H9 (cell line): Measurements from ENCODE around the gene BCAR1. TPM values are rescaled to one million over a fixed set of nuclear protein-coding genes. Genes with fewer than 3 reads are reported as not detected.

Experiments
- DNase-seq: peaks from one replicate; pipeline ENCODE4 v3.0.0-alpha.2; 2017
- H2AFZ ChIP-seq: one replicate; pipeline ENCODE4 v1.6.1; 2013; ENCODE audit warnings: mild to moderate bottlenecking, low read length, control low read depth, moderate library complexity
- H2AK5ac ChIP-seq: 2 replicates; pipeline ENCODE4 v1.6.1; 2013; ENCODE audit warnings: low read length, control low read depth, mixed read lengths; ENCODE audit not compliant: insufficient read length
- H2BK120ac ChIP-seq: one replicate; pipeline ENCODE4 v1.6.1; 2013; ENCODE audit warnings: low read depth, mild to moderate bottlenecking, low read length, control low read depth, inconsistent platforms; ENCODE audit not compliant: poor library complexity, severe bottlenecking
- H2BK12ac ChIP-seq: 2 replicates; pipeline ENCODE4 v1.6.1; 2013; ENCODE audit warnings: low read length, control low read depth, mixed read lengths, low read depth; ENCODE audit not compliant: insufficient read length
- H2BK15ac ChIP-seq: 2 replicates; pipeline ENCODE4 v1.6.1; 2013; ENCODE audit warnings: low read depth, low read length, control low read depth
- H2BK20ac ChIP-seq: one replicate; pipeline ENCODE4 v1.6.1; 2013; ENCODE audit warnings: low read depth, mild to moderate bottlenecking, low read length, control low read depth, inconsistent platforms; ENCODE audit not compliant: poor library complexity, severe bottlenecking
- H2BK5ac ChIP-seq: 2 replicates; pipeline ENCODE4 v1.6.1; 2013; ENCODE audit warnings: low read length, control low read depth, mixed read lengths; ENCODE audit not compliant: insufficient read length
- H3K14ac ChIP-seq: 2 replicates; pipeline ENCODE4 v1.6.1; 2013; ENCODE audit warnings: low read length, control low read depth; ENCODE audit not compliant: insufficient read depth
- H3K18ac ChIP-seq: 2 replicates; pipeline ENCODE4 v1.6.1; 2013; ENCODE audit warnings: low read depth, mild to moderate bottlenecking, mixed read lengths, low read length, control low read depth; ENCODE audit not compliant: insufficient read length
- H3K23ac ChIP-seq: 2 replicates; pipeline ENCODE4 v1.6.1; 2013; ENCODE audit warnings: low read length, control low read depth, mixed read lengths, low read depth; ENCODE audit not compliant: insufficient read length
- H3K23me2 ChIP-seq: 2 replicates; pipeline ENCODE4 v1.6.1; 2013; ENCODE audit warnings: low read depth, mild to moderate bottlenecking, mixed read lengths, low read length, control low read depth; ENCODE audit not compliant: insufficient read length, poor library complexity, severe bottlenecking
- H3K27ac ChIP-seq: 2 replicates; pipeline ENCODE4 v1.5.1; 2013; ENCODE audit warnings: low read length, control low read depth, mixed read lengths, low read depth; ENCODE audit not compliant: insufficient read length
- H3K27me3 ChIP-seq: 2 replicates; pipeline ENCODE4 v1.6.1; 2013; ENCODE audit warnings: low read length, control low read depth, inconsistent platforms; ENCODE audit not compliant: insufficient read depth
- H3K4ac ChIP-seq: 2 replicates; pipeline ENCODE4 v1.6.1; 2013; ENCODE audit warnings: low read depth, mild to moderate bottlenecking, control low read depth, inconsistent platforms, low read length, moderate library complexity
- H3K4me1 ChIP-seq: 2 replicates; pipeline ENCODE4 v1.6.1; 2013; ENCODE audit warnings: low read length, control low read depth, inconsistent platforms; ENCODE audit not compliant: insufficient read depth
- H3K4me2 ChIP-seq: 2 replicates; pipeline ENCODE4 v1.6.1; 2013; ENCODE audit warnings: low read length, control low read depth, mixed read lengths; ENCODE audit not compliant: insufficient read length, insufficient read depth
- H3K56ac ChIP-seq: 2 replicates; pipeline ENCODE4 v1.6.1; 2013; ENCODE audit warnings: low read depth, mild to moderate bottlenecking, mixed read lengths, low read length, control low read depth; ENCODE audit not compliant: insufficient read length
- H3K79me1 ChIP-seq: 2 replicates; pipeline ENCODE4 v1.6.1; 2013; ENCODE audit warnings: low read depth, mild to moderate bottlenecking, moderate library complexity, low read length, control low read depth, inconsistent platforms; ENCODE audit not compliant: insufficient read depth, poor library complexity, severe bottlenecking
- H3K79me2 ChIP-seq: 2 replicates; pipeline ENCODE4 v1.6.1; 2013; ENCODE audit warnings: low read length, control low read depth, inconsistent platforms; ENCODE audit not compliant: insufficient read depth
- H3K9ac ChIP-seq: 2 replicates; pipeline ENCODE4 v1.6.1; 2013; ENCODE audit warnings: low read length, control low read depth, mixed read lengths; ENCODE audit not compliant: insufficient read length; ENCODE audit errors: extremely low read depth
- H3K9me3 ChIP-seq: one replicate; pipeline ENCODE4 v1.6.1; 2013; ENCODE audit warnings: low read depth, low read length, inconsistent platforms; ENCODE audit not compliant: control insufficient read depth
- H3T11ph ChIP-seq: one replicate; pipeline ENCODE4 v1.6.1; 2013; ENCODE audit warnings: mild to moderate bottlenecking, low read length, control low read depth, inconsistent platforms
- H4K20me1 ChIP-seq: one replicate; pipeline ENCODE4 v1.6.1; 2013; ENCODE audit not compliant: control insufficient read depth, insufficient read length, insufficient read depth
- H4K5ac ChIP-seq: 2 replicates; pipeline ENCODE4 v1.6.1; 2013; ENCODE audit warnings: low read depth, mild to moderate bottlenecking, mixed read lengths, low read length, control low read depth; ENCODE audit not compliant: insufficient read length
- H4K8ac ChIP-seq: replicated peaks from 2 replicates; pipeline ENCODE4 v1.6.1; 2013; ENCODE audit warnings: low read length, control low read depth, mixed read lengths, low read depth; ENCODE audit not compliant: insufficient read length
- H4K91ac ChIP-seq: 2 replicates; pipeline ENCODE4 v1.6.1; 2013; ENCODE audit warnings: low read depth, mild to moderate bottlenecking, moderate library complexity, mixed read lengths, low read length, control low read depth; ENCODE audit not compliant: insufficient read length
- H3K27ac Mint-ChIP-seq, 3 experiments: 2 replicates in 2 of 3; 3 replicates in 1 of 3; pipeline ENCODE4 v1.8.0; 2020 to 2021; ENCODE audit warnings: mixed read lengths in 3 of 3, mild to moderate bottlenecking in 1 of 3, moderate library complexity in 1 of 3
- H3K27me3 Mint-ChIP-seq: 2 replicates; pipeline ENCODE4 v1.8.0; 2021; ENCODE audit warnings: low read depth, mild to moderate bottlenecking, moderate library complexity, mixed read lengths
- H3K36me3 Mint-ChIP-seq, 3 experiments: 2 replicates in 2 of 3; 3 replicates in 1 of 3; pipeline ENCODE4 v1.8.0; 2020 to 2021; ENCODE audit warnings: low read depth in 3 of 3, mixed read lengths in 3 of 3; ENCODE audit not compliant: insufficient read depth in 1 of 3
- H3K4me1 Mint-ChIP-seq, 2 experiments: 2 replicates each; pipeline ENCODE4 v1.8.0; 2020; ENCODE audit warnings: mixed read lengths in 2 of 2
- H3K4me3 Mint-ChIP-seq, 2 experiments: 2 replicates in 1 of 2; 3 replicates in 1 of 2; pipeline ENCODE4 v1.8.0; 2020 to 2021; ENCODE audit warnings: mild to moderate bottlenecking in 2 of 2, mixed read lengths in 2 of 2, moderate library complexity in 1 of 2
- H3K9me3 Mint-ChIP-seq, 2 experiments: 2 replicates in 1 of 2; 3 replicates in 1 of 2; pipeline ENCODE4 v1.8.0; 2020; ENCODE audit warnings: mild to moderate bottlenecking in 2 of 2, mixed read lengths in 2 of 2, moderate library complexity in 1 of 2
- CTCF ChIP-seq: fragments of 200-600 bp; sonication (generic); conservative IDR thresholded peaks from 3 replicates; pipeline ENCODE4 v1.8.0; 2021; ENCODE audit warnings: antibody characterized with exemption, mild to moderate bottlenecking
- WGBS: extraction: QIAGEN DNeasy Blood & Tissue Kit; methylation state at CpG from one replicate; pipeline ENCODE4 v1.1.7; 2013; ENCODE audit warnings: missing lambda C conversion rate, low lambda C conversion rate, mixed read lengths; ENCODE audit not compliant: insufficient read length; ENCODE audit errors: extremely low coverage; 5-methylcytosine and 5-hydroxymethylcytosine counted together
- total RNA-seq: library from RNA; stranded (reverse); gene quantifications from 2 replicates; pipeline ENCODE4 v1.2.1, GENCODE V29; 2021

Gene BCAR1
- total RNA-seq, 1 experiment from 2014 or later, result 97.1 TPM

GRCh38 chr16:75263963-75264445 is 12.6 kb upstream of the BCAR1 start:
- Mint-ChIP-seq H3K27ac (peak overlapping the region in 2 of 3 experiments; percentile 58 to 83; a peak in 1 of 7 replicates), H3K4me1 (peaks cover 40 to 41% of the 10 kb centered on the region in 2 experiments), H3K27me3 (no peaks in the 10 kb centered on the region), H3K4me3 (peak overlapping the region; percentile 81 to 88), H3K9me3 (no peaks in the 10 kb centered on the region), H3K36me3 (peaks cover 5 to 8% (median 6%) of the 10 kb centered on the region in 3 experiments; a peak in 5 of 7 replicates)
- no peaks in the 10 kb centered on the region for H3K9me3 ChIP-seq
- H3K79me2 ChIP-seq, result peaks cover 28% of the 10 kb centered on the region; the same call in 1 of the 2 replicates
- no peak overlapping the region for H2BK15ac ChIP-seq
- no peak for DNase-seq
- no peak overlapping the region for H2BK120ac ChIP-seq
- no peak overlapping the region for H2BK12ac ChIP-seq
- no peak overlapping the region for H4K8ac ChIP-seq
- peaks cover 6% of the 10 kb centered on the region for H4K20me1 ChIP-seq
- H3K4me2 ChIP-seq, result peak overlapping the region; percentile 70
- no peak overlapping the region for H3K27ac ChIP-seq
- no peak overlapping the region for H3K9ac ChIP-seq
- H3K18ac ChIP-seq, result no peak overlapping the region
- peaks cover 13% of the 10 kb centered on the region for H3K23me2 ChIP-seq
- no peak overlapping the region for H4K5ac ChIP-seq
- H2BK5ac ChIP-seq, result no peak overlapping the region
- H3K79me1 ChIP-seq, result peaks cover 10% of the 10 kb centered on the region
- TF ChIP-seq CTCF, result no peak
- no peaks in the 10 kb centered on the region; the same call in 1 of the 2 replicates for H3K4me1 ChIP-seq
- H3K56ac ChIP-seq, result no peak overlapping the region
- no CpG with 5 or more reads among the region's 8 CpGs for WGBS
- no peak overlapping the region for H2AFZ ChIP-seq
- no peak overlapping the region for H3T11ph ChIP-seq
- H4K91ac ChIP-seq, result no peak overlapping the region
- H3K14ac ChIP-seq, result no peak overlapping the region
- no peaks in the 10 kb centered on the region for H3K27me3 ChIP-seq
- no peak overlapping the region for H3K4ac ChIP-seq
- H2AK5ac ChIP-seq, result no peak overlapping the region
- no peak overlapping the region for H3K23ac ChIP-seq
- no peak overlapping the region for H2BK20ac ChIP-seq
